Measurements from ENCODE around the gene RHOT2. TPM values are rescaled to one million over a fixed set of nuclear protein-coding genes. Genes with fewer than 3 reads are reported as not detected.
"Not testable (repeated sequence)": the region's sequence is repeated elsewhere in the genome, so short reads cannot be mapped to it uniquely, and the experiment has no call there.

Gene RHOT2
- total RNA-seq, 1 experiment from 2014 or later, result 98.5 TPM

DNA sequence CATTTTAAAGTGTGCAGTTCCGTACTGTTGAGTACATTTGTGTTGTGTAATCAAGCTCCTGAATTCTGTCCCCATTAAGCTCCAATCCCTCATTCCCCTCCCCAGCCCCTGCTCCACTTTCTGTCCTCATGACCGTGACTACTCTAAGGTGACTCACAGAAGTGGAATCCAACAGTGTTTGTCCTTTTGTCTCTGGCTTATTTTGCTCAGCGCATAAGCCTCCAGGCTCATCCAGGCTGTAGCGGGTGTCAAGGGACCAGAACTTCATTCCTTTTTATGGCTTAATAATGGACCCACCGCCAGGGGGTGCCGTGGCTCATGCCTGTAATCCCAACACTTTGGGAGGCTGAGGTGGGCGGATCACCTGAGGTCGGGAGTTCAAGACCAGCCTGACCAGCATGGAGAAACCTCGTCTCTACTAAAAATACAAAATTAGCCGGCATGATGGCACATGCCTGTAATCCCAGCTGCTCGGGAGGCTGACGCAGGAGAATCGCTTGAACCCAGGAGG, 44.9 kb downstream of the RHOT2 start:
- Histone ChIP-seq H3K4me2 (ENCODE audit: low read length) (peak overlapping the region; percentile 59), H3K79me2 (ENCODE audit: insufficient read depth, low read length) (peaks cover 19% of the 10 kb centered on the region), H3K4me1 (ENCODE audit: control insufficient read depth in 1 of 2, insufficient read depth in 2 of 2, low read length in 2 of 2) (peaks cover 24 to 59% of the 10 kb centered on the region in 2 experiments), H3K27ac (ENCODE audit: low read depth, low read length) (peak overlapping the region; percentile 55), H3K9ac (ENCODE audit: low read length) (peak overlapping the region; percentile 13)
- not testable (repeated sequence) for H3K9me3 ChIP-seq (ENCODE audit: control insufficient read depth in 1 of 2, insufficient read depth in 1 of 2, low read depth in 1 of 2, low read length in 2 of 2); H2AFZ ChIP-seq (ENCODE audit: low read depth, low read length, poor library complexity, severe bottlenecking); H3K4me3 ChIP-seq (replicated peaks in 1 of 2; ENCODE audit: low read depth in 1 of 2, low read length in 2 of 2); H3K9me2 ChIP-seq (ENCODE audit: insufficient read depth); BruUV-seq (replicated peaks); H3K27me3 ChIP-seq (ENCODE audit: insufficient read depth, low read length); H3K36me3 ChIP-seq (ENCODE audit: control insufficient read depth in 1 of 2, insufficient read depth in 2 of 2, low read length in 2 of 2); H4K20me1 ChIP-seq (ENCODE audit: insufficient read depth)
- ChIA-PET CTCF (interaction anchor here (0.7 to 2.7 kb wide), 13 partner anchors 8 to 390 kb away, joined by 3 to 19 read pairs (median 9); partner anchors contain the start of genes ANTKMT, CCDC78, CHTF18 and HAGHL), POLR2A (interaction anchor here (0.7 to 2.1 kb wide), 4 partner anchors 15 to 75 kb away, joined by 3 to 9 read pairs (median 4); partner anchors contain the start of genes CHTF18 and RPUSD1), RAD21 (ENCODE audit: low non-redundant PET in 1 of 2, low total read pairs in 2 of 2, uncharacterized antibody in 2 of 2, unreplicated experiment in 2 of 2) (interaction anchor here (0.7 to 1.1 kb wide), 3 partner anchors 13 to 92 kb away, joined by 3 to 4 read pairs (median 3); partner anchors contain the start of genes CHTF18 (in 1 of the 2) and RPUSD1 (in 1 of the 2))
- peak; percentile 50 for ATAC-seq
- peak; percentile 98 for DNase-seq (ENCODE audit: low read depth, low spot score)
- intact Hi-C loops (cut with micrococcal nuclease), result loop anchor here (1.0 to 5.0 kb wide), 3 partner anchors 73 to 345 kb away; no protein-coding TSS in a partner anchor
- TF ChIP-seq, protein P1, sequence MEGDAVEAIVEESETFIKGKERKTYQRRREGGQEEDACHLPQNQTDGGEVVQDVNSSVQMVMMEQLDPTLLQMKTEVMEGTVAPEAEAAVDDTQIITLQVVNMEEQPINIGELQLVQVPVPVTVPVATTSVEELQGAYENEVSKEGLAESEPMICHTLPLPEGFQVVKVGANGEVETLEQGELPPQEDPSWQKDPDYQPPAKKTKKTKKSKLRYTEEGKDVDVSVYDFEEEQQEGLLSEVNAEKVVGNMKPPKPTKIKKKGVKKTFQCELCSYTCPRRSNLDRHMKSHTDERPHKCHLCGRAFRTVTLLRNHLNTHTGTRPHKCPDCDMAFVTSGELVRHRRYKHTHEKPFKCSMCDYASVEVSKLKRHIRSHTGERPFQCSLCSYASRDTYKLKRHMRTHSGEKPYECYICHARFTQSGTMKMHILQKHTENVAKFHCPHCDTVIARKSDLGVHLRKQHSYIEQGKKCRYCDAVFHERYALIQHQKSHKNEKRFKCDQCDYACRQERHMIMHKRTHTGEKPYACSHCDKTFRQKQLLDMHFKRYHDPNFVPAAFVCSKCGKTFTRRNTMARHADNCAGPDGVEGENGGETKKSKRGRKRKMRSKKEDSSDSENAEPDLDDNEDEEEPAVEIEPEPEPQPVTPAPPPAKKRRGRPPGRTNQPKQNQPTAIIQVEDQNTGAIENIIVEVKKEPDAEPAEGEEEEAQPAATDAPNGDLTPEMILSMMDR (IDR thresholded peaks at IDR 0.05 in 2 of 3, conservative IDR thresholded peaks at IDR 0.05 in 1 of 3; ENCODE audit: borderline replicate concordance in 1 of 3, insufficient read depth in 1 of 3, low read depth in 2 of 3, low read length in 2 of 3), result peak in 2 of 3 experiments; percentile 60; a peak in 4 of 6 replicates
- 0 out of 2 replicates have a peak, but pooled peaks have one; percentile 7 for TF ChIP-seq POLR2AphosphoS5 (IDR thresholded peaks at IDR 0.05; ENCODE audit: low read depth, low read length)

DNA sequence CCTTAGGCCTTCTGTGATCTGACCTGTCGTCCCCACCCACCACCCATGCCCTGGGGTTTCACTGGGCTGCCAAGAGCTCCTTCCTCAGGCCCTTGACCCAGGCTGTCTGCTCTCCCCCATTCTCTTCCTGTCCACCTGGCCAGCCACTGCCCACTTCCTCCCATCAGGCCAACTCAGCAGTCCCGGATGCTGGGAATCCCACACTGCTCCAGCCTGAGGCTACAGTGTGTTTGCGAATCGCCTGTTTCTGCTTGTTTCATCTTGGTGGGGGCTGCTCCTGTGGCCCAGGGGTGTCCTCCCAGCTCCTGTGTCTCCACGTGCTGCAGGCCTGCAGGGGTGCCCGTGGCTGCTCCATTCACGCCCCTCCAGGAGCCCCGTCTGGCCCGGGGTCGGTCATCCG, 46.1 kb downstream of the RHOT2 start:
- POLR2A ChIA-PET, result no interaction called here
- no TSS peak for BruUV-seq (replicated peaks)
- Histone ChIP-seq H3K4me2 (ENCODE audit: low read length) (peak overlapping the region; percentile 84), H3K4me1 (ENCODE audit: control insufficient read depth in 1 of 2, insufficient read depth in 2 of 2, low read length in 2 of 2) (peaks cover 31 to 70% of the 10 kb centered on the region in 2 experiments), H3K27me3 (ENCODE audit: insufficient read depth, low read length) (no peaks in the 10 kb centered on the region), H3K27ac (ENCODE audit: low read depth, low read length) (peak overlapping the region; percentile 61; the same call in 1 of the 2 replicates), H3K79me2 (ENCODE audit: insufficient read depth, low read length) (peaks cover 19% of the 10 kb centered on the region), H4K20me1 (ENCODE audit: insufficient read depth) (peaks cover 3% of the 10 kb centered on the region; the same call in 1 of the 2 replicates), H2AFZ (ENCODE audit: low read depth, low read length, poor library complexity, severe bottlenecking) (no peak overlapping the region), H3K4me3 (replicated peaks in 1 of 2; ENCODE audit: low read depth in 1 of 2, low read length in 2 of 2) (peak overlapping the region in 1 of 2 experiments; percentile 40; a peak in 2 of 4 replicates), H3K9me2 (ENCODE audit: insufficient read depth) (no peaks in the 10 kb centered on the region), H3K9me3 (ENCODE audit: control insufficient read depth in 1 of 2, insufficient read depth in 1 of 2, low read depth in 1 of 2, low read length in 2 of 2) (no peaks in the 10 kb centered on the region), H3K9ac (ENCODE audit: low read length) (peak overlapping the region; percentile 59), H3K36me3 (ENCODE audit: control insufficient read depth in 1 of 2, insufficient read depth in 2 of 2, low read length in 2 of 2) (no peaks in the 10 kb centered on the region)
- CTCF ChIA-PET, result interaction anchor here (2.0 to 2.7 kb wide), 3 partner anchors 12 to 389 kb away, joined by 4 to 18 read pairs (median 11); partner anchors contain the start of genes CCDC78 and HAGHL
- DNase-seq (ENCODE audit: low read depth, low spot score) (no peak), ATAC-seq (no peak)
- RAD21 ChIA-PET (ENCODE audit: low non-redundant PET in 1 of 2, low total read pairs in 2 of 2, uncharacterized antibody in 2 of 2, unreplicated experiment in 2 of 2), result no interaction called here
- intact Hi-C loops (cut with micrococcal nuclease), result loop anchor here (5.0 kb wide), 2 partner anchors 163 to 343 kb away; no protein-coding TSS in a partner anchor
- TF ChIP-seq SIN3A (IDR thresholded peaks at IDR 0.05; ENCODE audit: low read depth) (no peak), CEBPB (IDR thresholded peaks at IDR 0.05; ENCODE audit: low read depth) (no peak), ZNF274 (IDR thresholded peaks at IDR 0.05; ENCODE audit: low read depth, low read length) (no peak), POLR2A (IDR thresholded peaks at IDR 0.05; ENCODE audit: borderline replicate concordance, extremely low read depth, insufficient read depth, insufficient read length) (no peak), TCF7L2 (IDR thresholded peaks at IDR 0.05; ENCODE audit: borderline replicate concordance, extremely low read depth, insufficient read depth, insufficient read length) (no peak), SRF (IDR thresholded peaks at IDR 0.05; ENCODE audit: low read depth) (no peak), POLR2AphosphoS5 (IDR thresholded peaks at IDR 0.05; ENCODE audit: low read depth, low read length) (no peak), ELF1 (IDR thresholded peaks at IDR 0.05; ENCODE audit: borderline replicate concordance, low read depth) (no peak), JUND (IDR thresholded peaks at IDR 0.05) (no peak)
- TF ChIP-seq, protein P2, sequence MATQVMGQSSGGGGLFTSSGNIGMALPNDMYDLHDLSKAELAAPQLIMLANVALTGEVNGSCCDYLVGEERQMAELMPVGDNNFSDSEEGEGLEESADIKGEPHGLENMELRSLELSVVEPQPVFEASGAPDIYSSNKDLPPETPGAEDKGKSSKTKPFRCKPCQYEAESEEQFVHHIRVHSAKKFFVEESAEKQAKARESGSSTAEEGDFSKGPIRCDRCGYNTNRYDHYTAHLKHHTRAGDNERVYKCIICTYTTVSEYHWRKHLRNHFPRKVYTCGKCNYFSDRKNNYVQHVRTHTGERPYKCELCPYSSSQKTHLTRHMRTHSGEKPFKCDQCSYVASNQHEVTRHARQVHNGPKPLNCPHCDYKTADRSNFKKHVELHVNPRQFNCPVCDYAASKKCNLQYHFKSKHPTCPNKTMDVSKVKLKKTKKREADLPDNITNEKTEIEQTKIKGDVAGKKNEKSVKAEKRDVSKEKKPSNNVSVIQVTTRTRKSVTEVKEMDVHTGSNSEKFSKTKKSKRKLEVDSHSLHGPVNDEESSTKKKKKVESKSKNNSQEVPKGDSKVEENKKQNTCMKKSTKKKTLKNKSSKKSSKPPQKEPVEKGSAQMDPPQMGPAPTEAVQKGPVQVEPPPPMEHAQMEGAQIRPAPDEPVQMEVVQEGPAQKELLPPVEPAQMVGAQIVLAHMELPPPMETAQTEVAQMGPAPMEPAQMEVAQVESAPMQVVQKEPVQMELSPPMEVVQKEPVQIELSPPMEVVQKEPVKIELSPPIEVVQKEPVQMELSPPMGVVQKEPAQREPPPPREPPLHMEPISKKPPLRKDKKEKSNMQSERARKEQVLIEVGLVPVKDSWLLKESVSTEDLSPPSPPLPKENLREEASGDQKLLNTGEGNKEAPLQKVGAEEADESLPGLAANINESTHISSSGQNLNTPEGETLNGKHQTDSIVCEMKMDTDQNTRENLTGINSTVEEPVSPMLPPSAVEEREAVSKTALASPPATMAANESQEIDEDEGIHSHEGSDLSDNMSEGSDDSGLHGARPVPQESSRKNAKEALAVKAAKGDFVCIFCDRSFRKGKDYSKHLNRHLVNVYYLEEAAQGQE (IDR thresholded peaks at IDR 0.05; ENCODE audit: low read depth), result no peak

All from HCT116 (cell line).